Measurements from ENCODE around the gene CDK10.

Gene CDK10

GRCh38 chr16:89711601-89712273 is 25.2 kb downstream of the CDK10 start:
- DNase-seq (ENCODE audit: low read depth): peak; percentile 58

- DNase-seq (ENCODE audit: low read depth): peak; percentile 49
Measured at GRCh38 chr16:89712274-89712781, 25.8 kb downstream of the CDK10 start.

GRCh38 chr16:89716493-89716892 is 30.0 kb downstream of the CDK10 start:
- DNase-seq (ENCODE audit: low read depth): no peak

GRCh38 chr16:89716916-89717687 is 30.6 kb downstream of the CDK10 start:
- no peak for DNase-seq (ENCODE audit: low read depth)

- no peak for DNase-seq (ENCODE audit: low read depth)
Measured at GRCh38 chr16:89717688-89718505, 31.4 kb downstream of the CDK10 start.

- peak; percentile 28 for DNase-seq (ENCODE audit: low read depth)
Measured at GRCh38 chr16:89720551-89720812, 34.0 kb downstream of the CDK10 start.

GRCh38 chr16:89720813-89721545 is 34.5 kb downstream of the CDK10 start, which contains the start of the genes VPS9D1 and ZNF276:
VPS9D1 (minus strand) TSS chr16:89720898; CDS start chr16:89720861, 37 bp downstream.
ZNF276 (plus strand) TSS chr16:89721537; CDS start chr16:89721641, 104 bp downstream.
- DNase-seq (ENCODE audit: low read depth): peak; percentile 81

GRCh38 chr16:89721546-89722391 is 35.3 kb downstream of the CDK10 start:
- DNase-seq (ENCODE audit: low read depth): peak; percentile 81

GRCh38 chr16:89722392-89723278 is 36.1 kb downstream of the CDK10 start:
- DNase-seq (ENCODE audit: low read depth): peak; percentile 72

GRCh38 chr16:89723279-89724250 is 37.1 kb downstream of the CDK10 start:
- peak; percentile 34 for DNase-seq (ENCODE audit: low read depth)

- no peak for DNase-seq (ENCODE audit: low read depth)
Measured at GRCh38 chr16:89727406-89728120, 41.1 kb downstream of the CDK10 start.

GRCh38 chr16:89729293-89729692 is 42.8 kb downstream of the CDK10 start:
- DNase-seq (ENCODE audit: low read depth): no peak

- DNase-seq (ENCODE audit: low read depth): peak; percentile 32
Measured at GRCh38 chr16:89729863-89730593, 43.5 kb downstream of the CDK10 start.

GRCh38 chr16:89730610-89731234 is 44.2 kb downstream of the CDK10 start:
- DNase-seq (ENCODE audit: low read depth): no peak

GRCh38 chr16:89732142-89732917 is 45.8 kb downstream of the CDK10 start:
- no peak for DNase-seq (ENCODE audit: low read depth)

GRCh38 chr16:89732918-89733242 is 46.4 kb downstream of the CDK10 start:
- no peak for DNase-seq (ENCODE audit: low read depth)

Data from iris pigment epithelial cell (primary cell).